ENCODE data around the gene TNS1. TPM values are rescaled to one million over a fixed set of nuclear protein-coding genes. Genes with fewer than 3 reads are reported as not detected.

TNS1 gene
- total RNA-seq, 1 donor from 2014 or later = 11.6 TPM

DNA sequence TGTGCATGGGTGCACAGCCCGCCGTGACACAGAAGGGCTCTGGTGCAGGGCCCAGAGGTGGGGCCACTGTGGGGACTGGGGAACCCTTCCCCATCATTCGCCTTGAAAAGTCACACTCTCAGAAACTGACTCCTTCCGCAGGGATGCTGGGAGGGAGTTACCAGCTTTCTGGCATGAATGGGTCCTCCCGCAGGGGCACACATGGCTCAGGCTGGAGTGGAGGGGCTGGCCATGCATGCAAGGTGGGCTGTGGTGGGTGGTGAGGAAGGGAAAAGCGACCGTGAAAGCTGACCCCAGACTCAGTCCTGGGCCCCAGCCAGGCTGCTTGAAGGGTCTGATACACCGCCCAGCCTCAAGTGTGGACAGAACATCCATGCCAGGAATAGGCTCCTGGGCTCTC lies 201.1 kb downstream of the TNS1 start:
- H3K4me3 Mint-ChIP-seq (ENCODE audit: unreplicated experiment) = no peak overlapping the region
- DNase-seq (ENCODE audit: low spot score) = no peak
- H3K36me3 Mint-ChIP-seq (ENCODE audit: low read depth, unreplicated experiment) = peaks cover 3% of the 10 kb centered on the region
- TF ChIP-seq CTCF (IDR thresholded peaks at IDR 0.05; ENCODE audit: unreplicated experiment) = no peak
- no peak overlapping the region for H3K27ac Mint-ChIP-seq (ENCODE audit: unreplicated experiment)
- no peaks in the 10 kb centered on the region for H3K9me3 Mint-ChIP-seq (ENCODE audit: unreplicated experiment)
- peaks cover 21% of the 10 kb centered on the region for H3K4me1 Mint-ChIP-seq (ENCODE audit: unreplicated experiment)
- H3K27me3 Mint-ChIP-seq (ENCODE audit: unreplicated experiment) = peaks cover 10% of the 10 kb centered on the region

DNA sequence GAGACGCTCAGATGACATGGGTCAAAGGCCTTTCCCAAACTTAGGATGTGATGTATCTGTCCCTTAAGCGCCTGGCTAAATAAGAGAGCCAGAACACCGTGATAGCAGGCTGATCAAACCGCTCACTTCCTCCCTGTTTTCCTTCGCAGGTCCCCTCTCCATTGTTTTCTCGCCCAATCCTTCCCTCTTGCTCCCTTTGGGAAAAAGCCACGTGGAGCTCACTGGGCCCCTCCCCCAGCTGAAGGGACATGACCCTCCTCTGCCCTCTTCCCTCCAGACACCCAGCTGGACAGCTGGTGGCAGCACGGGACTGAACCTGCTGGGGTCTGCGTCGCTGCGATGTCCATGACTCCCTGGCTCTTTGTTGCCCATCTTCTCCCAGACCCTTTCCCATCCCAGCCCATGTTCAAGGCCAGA lies 201.7 kb downstream of the TNS1 start:
- DNase-seq (ENCODE audit: low spot score) = no peak
- Mint-ChIP-seq H3K27me3 (ENCODE audit: unreplicated experiment) (peaks cover 8% of the 10 kb centered on the region), H3K4me3 (ENCODE audit: unreplicated experiment) (no peak overlapping the region), H3K9me3 (ENCODE audit: unreplicated experiment) (no peaks in the 10 kb centered on the region), H3K4me1 (ENCODE audit: unreplicated experiment) (peaks cover 15% of the 10 kb centered on the region), H3K27ac (ENCODE audit: unreplicated experiment) (no peak overlapping the region), H3K36me3 (ENCODE audit: low read depth, unreplicated experiment) (peaks cover 3% of the 10 kb centered on the region)
- TF ChIP-seq CTCF (IDR thresholded peaks at IDR 0.05; ENCODE audit: unreplicated experiment) = no peak

DNA sequence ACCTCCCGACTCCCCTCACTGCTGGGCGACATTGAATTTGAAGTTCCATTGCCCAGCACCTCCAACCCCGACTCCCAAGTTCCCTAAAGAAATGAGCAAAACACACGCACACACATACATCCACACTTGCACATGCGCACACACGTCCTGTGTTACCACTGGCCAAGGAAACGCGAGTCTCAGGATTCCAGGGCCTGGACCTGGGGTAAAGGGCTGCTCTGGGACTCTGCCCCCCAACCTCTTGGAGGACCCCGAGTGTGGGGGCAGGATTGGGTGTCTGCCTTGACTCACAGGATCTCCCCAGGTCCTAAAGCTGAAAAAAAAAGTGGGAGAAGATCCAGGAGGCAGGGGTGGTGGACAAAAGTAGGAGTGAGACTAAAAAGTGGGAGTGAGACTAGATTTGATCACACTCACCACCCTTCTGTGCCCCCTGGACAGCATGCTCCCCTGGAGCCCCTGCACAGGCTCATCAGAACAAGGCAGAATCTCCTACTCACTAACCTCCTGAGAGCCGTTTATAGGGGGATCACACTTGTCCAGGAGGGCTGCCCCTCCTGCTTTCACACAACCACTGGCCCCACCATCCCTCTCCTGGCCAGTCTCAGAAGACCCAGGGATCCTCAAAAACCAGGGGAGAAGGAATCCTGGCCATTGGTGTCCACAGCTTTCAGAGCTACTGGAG lies 202.2 kb downstream of the TNS1 start:
- Mint-ChIP-seq H3K9me3 (ENCODE audit: unreplicated experiment) (no peaks in the 10 kb centered on the region), H3K27me3 (ENCODE audit: unreplicated experiment) (peaks cover 8% of the 10 kb centered on the region), H3K4me1 (ENCODE audit: unreplicated experiment) (peaks cover 12% of the 10 kb centered on the region), H3K36me3 (ENCODE audit: low read depth, unreplicated experiment) (peaks cover 3% of the 10 kb centered on the region), H3K4me3 (ENCODE audit: unreplicated experiment) (peak overlapping the region; percentile 31), H3K27ac (ENCODE audit: unreplicated experiment) (peak overlapping the region; percentile 70)
- no peak for TF ChIP-seq CTCF (IDR thresholded peaks at IDR 0.05; ENCODE audit: unreplicated experiment)
- DNase-seq (ENCODE audit: low spot score) = no peak

- no peak for DNase-seq (ENCODE audit: low spot score)
- peaks cover 3% of the 10 kb centered on the region for H3K36me3 Mint-ChIP-seq (ENCODE audit: low read depth, unreplicated experiment)
- no peaks in the 10 kb centered on the region for H3K9me3 Mint-ChIP-seq (ENCODE audit: unreplicated experiment)
- peak overlapping the region; percentile 31 for H3K4me3 Mint-ChIP-seq (ENCODE audit: unreplicated experiment)
- TF ChIP-seq CTCF (IDR thresholded peaks at IDR 0.05; ENCODE audit: unreplicated experiment) = no peak
- H3K27ac Mint-ChIP-seq (ENCODE audit: unreplicated experiment) = peak overlapping the region; percentile 8
- H3K4me1 Mint-ChIP-seq (ENCODE audit: unreplicated experiment) = peaks cover 8% of the 10 kb centered on the region
- peaks cover 3% of the 10 kb centered on the region for H3K27me3 Mint-ChIP-seq (ENCODE audit: unreplicated experiment)
Observed at GRCh38 chr2:217799563-217800432, 203.0 kb downstream of the TNS1 start.

Measured in endothelial cell (in vitro differentiated cells).